SK-N-SH treated with all-trans-retinoic acid at 6 μM for 48 hours (cell line): Measurements from ENCODE around the gene FUOM.
A peak's percentile ranks its signal among the peaks of the same experiment; 100 is the strongest.

Experiments used
- ATAC-seq: fragments of 200-7000 bp; cut with Tn5 transposase; 3 replicates; pipeline ENCODE4 v1.9.1; 2020; ENCODE audit warnings: mild to moderate bottlenecking, moderate library complexity
- BACH2 ChIP-seq: fragments of 250-450 bp; sonication (Bioruptor Pico); IDR thresholded peaks from 2 replicates; pipeline ENCODE4 v1.9.0; 2021; ENCODE audit warnings: mild to moderate bottlenecking, borderline replicate concordance
- CREB5 ChIP-seq: fragments of 250-450 bp; sonication (Bioruptor Pico); IDR thresholded peaks from 2 replicates; pipeline ENCODE4 v1.5.1; 2020; ENCODE audit warnings: low read depth, mild to moderate bottlenecking, moderate library complexity
- CSDC2 ChIP-seq: fragments of 250-450 bp; sonication (Bioruptor Pico); IDR thresholded peaks from 2 replicates; pipeline ENCODE4 v1.5.0; 2020; ENCODE audit warnings: mild to moderate bottlenecking, moderate library complexity
- CSRNP3 ChIP-seq: fragments of 250-450 bp; sonication (Bioruptor Pico); IDR thresholded peaks from 2 replicates; pipeline ENCODE4 v1.5.1; 2021; ENCODE audit warnings: mild to moderate bottlenecking, moderate library complexity
- ESRRG ChIP-seq: fragments of 250-450 bp; sonication (Bioruptor Pico); IDR thresholded peaks from 2 replicates; pipeline ENCODE4 v1.6.1; 2021; ENCODE audit warnings: mild to moderate bottlenecking
- GLIS3 ChIP-seq: fragments of 250-450 bp; sonication (Bioruptor Pico); IDR thresholded peaks from 2 replicates; pipeline ENCODE4 v1.5.0; 2020; ENCODE audit warnings: mild to moderate bottlenecking, moderate library complexity
- ISL1 ChIP-seq: fragments of 250-450 bp; sonication (Bioruptor Pico); IDR thresholded peaks from 2 replicates; pipeline ENCODE4 v2.1.2; 2022; ENCODE audit warnings: mild to moderate bottlenecking, moderate library complexity
- OSR1 ChIP-seq: fragments of 250-450 bp; sonication (Bioruptor Pico); IDR thresholded peaks from 2 replicates; pipeline ENCODE4 v1.8.0; 2022; ENCODE audit warnings: moderate library complexity, mild to moderate bottlenecking, inconsistent platforms
- PATZ1 ChIP-seq: fragments of 250-450 bp; sonication (Bioruptor Pico); IDR thresholded peaks from 2 replicates; pipeline ENCODE4 v1.8.0; 2020; ENCODE audit warnings: mild to moderate bottlenecking, moderate library complexity, borderline replicate concordance
- PPARA ChIP-seq: fragments of 250-450 bp; sonication (Bioruptor Pico); IDR thresholded peaks from 2 replicates; pipeline ENCODE4 v1.5.0; 2020; ENCODE audit warnings: mild to moderate bottlenecking, borderline replicate concordance
- SNAI2 ChIP-seq: fragments of 250-450 bp; sonication (Bioruptor Pico); IDR thresholded peaks from 2 replicates; pipeline ENCODE4 v1.5.0; 2020; ENCODE audit warnings: mild to moderate bottlenecking, moderate library complexity
- TOX ChIP-seq: fragments of 250-450 bp; sonication (Bioruptor Pico); IDR thresholded peaks from 2 replicates; pipeline ENCODE4 v1.8.0; 2021; ENCODE audit warnings: mild to moderate bottlenecking, moderate library complexity, borderline replicate concordance
- ZC3H10 ChIP-seq: fragments of 250-450 bp; sonication (Bioruptor Pico); IDR thresholded peaks from 2 replicates; pipeline ENCODE4 v1.5.1; 2021; ENCODE audit warnings: mild to moderate bottlenecking, moderate library complexity
- ZFP3 ChIP-seq: fragments of 250-450 bp; sonication (Bioruptor Pico); IDR thresholded peaks from 2 replicates; pipeline ENCODE4 v1.5.0; 2020; ENCODE audit warnings: mild to moderate bottlenecking, moderate library complexity
- ZFP30 ChIP-seq: fragments of 450-650 bp; formaldehyde crosslinking; IDR thresholded peaks from 2 replicates; pipeline ENCODE4 v1.5.0; 2022; ENCODE audit warnings: mild to moderate bottlenecking, moderate library complexity
- ZNF565 ChIP-seq: fragments of 450-650 bp; formaldehyde crosslinking; conservative IDR thresholded peaks from 2 replicates; pipeline ENCODE4 v1.5.0; 2020; ENCODE audit warnings: low read depth, mild to moderate bottlenecking, moderate library complexity
- ZNF70 ChIP-seq: fragments of 450-650 bp; formaldehyde crosslinking; IDR thresholded peaks from 2 replicates; pipeline ENCODE4 v1.5.0; 2020; ENCODE audit warnings: mild to moderate bottlenecking, moderate library complexity
- ZNF8 ChIP-seq: fragments of 450-650 bp; formaldehyde crosslinking; IDR thresholded peaks from 2 replicates; pipeline ENCODE4 v1.5.0; 2020; ENCODE audit warnings: mild to moderate bottlenecking, moderate library complexity
- TF ChIP-seq, protein P1 (sequence below): fragments of 250-450 bp; sonication (Bioruptor Pico); IDR thresholded peaks from 2 replicates; pipeline ENCODE4 v1.8.0; 2021; ENCODE audit warnings: low read depth, mild to moderate bottlenecking, moderate library complexity, borderline replicate concordance
- TF ChIP-seq, protein P2 (sequence below): fragments of 250-450 bp; sonication (Bioruptor Pico); IDR thresholded peaks from 2 replicates; pipeline ENCODE4 v1.5.0; 2020; ENCODE audit warnings: mild to moderate bottlenecking, moderate library complexity

FUOM gene

DNA sequence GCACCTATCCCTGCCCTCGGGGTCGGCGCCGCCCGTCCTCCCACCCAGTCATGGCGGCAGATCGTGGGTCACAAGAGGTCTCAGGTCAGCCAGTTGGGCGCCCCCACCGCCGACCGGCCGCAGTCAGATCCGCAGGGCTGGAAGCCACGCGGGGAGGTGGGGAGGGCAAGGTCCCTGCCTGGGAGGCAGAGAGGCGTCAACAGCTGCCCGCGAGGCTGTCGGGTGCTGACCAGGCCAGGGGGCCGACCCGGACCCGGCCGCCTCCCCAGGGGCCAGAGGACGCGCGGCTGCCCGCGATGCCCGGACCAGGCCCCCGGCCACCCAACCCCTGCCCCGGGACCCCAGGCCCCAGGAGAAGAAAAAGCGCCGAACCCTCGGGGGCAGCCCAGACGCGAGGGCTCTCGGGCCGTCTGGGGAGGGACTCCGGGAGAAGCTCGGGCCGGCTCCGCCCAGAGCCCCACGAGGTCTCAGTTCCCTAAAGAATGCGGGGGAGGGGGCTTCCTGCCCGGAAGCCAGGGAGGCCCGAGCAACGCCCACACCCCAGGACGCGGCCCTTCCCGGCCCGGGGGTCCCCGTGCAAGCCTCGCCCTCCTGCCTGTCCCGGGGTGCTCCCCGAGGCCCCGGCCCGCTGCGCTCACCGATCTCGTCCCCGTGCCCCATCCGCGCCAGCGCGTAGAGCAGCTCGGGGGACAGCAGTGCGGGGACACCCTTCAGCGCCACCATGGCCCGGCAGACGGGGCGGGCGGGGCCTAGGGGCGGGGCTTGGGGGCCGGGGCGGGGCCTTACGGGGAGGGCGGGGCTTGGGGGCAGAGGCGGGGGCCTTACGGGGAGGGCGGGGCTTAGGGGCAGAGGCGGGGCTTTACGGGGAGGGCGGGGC, at the start of gene FUOM:
Gene FUOM, minus strand, starts transcription at position 735 of the 877 bp plus-strand sequence. Its CDS starts 12 bp downstream, at position 723.
- peak; percentile 74 for ATAC-seq
- no peak for TF ChIP-seq ESRRG
- TF ChIP-seq GLIS3 (CRISPR knock-in tag) = no peak
- TF ChIP-seq ZNF8 (CRISPR knock-in tag) = no peak
- no peak for TF ChIP-seq ZFP30 (CRISPR knock-in tag)
- no peak for TF ChIP-seq SNAI2 (CRISPR knock-in tag)
- TF ChIP-seq OSR1 (CRISPR knock-in tag) = no peak
- TF ChIP-seq CSDC2 (CRISPR knock-in tag) = no peak
- TF ChIP-seq ZFP3 = no peak

- no peak for TF ChIP-seq GLIS3 (CRISPR knock-in tag)
- no peak for TF ChIP-seq OSR1 (CRISPR knock-in tag)
- TF ChIP-seq TOX (CRISPR knock-in tag) = no peak
- no peak for TF ChIP-seq ZNF565 (CRISPR knock-in tag)
- no peak for TF ChIP-seq SNAI2 (CRISPR knock-in tag)
- TF ChIP-seq CSRNP3 (CRISPR knock-in tag) = no peak
- no peak for TF ChIP-seq PPARA (CRISPR knock-in tag)
- TF ChIP-seq ZNF70 (CRISPR knock-in tag) = no peak
- peak; percentile 60 for ATAC-seq
Measured at GRCh38 chr10:133405844-133406527, 48.2 kb upstream of the FUOM start.

DNA sequence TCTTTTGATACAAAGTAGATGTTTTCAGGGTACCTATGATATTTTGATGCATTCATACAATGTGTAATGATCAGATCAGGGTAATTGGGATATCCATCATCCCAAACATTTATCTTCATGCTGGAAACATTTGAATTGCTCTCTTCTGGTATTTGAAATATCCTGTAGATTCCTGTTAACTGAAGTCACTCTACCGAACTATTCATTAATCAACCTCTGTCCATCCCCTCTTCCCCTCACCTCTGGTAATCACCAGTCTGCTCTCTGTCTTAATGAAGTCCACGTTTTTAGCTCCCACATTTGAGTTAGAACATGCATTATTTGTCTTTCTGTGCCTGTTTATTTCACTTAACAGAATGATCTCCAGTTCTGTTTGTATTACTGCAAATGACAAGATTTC, 47.5 kb upstream of the FUOM start:
- peak; percentile 33; the same call in 1 of the 2 replicates for TF ChIP-seq ISL1
- TF ChIP-seq ZNF565 (CRISPR knock-in tag) = no peak
- no peak for TF ChIP-seq BACH2 (CRISPR knock-in tag)
- no peak for TF ChIP-seq ZC3H10 (CRISPR knock-in tag)
- TF ChIP-seq CSRNP3 (CRISPR knock-in tag) = no peak
- ATAC-seq = peak; percentile 72

DNA sequence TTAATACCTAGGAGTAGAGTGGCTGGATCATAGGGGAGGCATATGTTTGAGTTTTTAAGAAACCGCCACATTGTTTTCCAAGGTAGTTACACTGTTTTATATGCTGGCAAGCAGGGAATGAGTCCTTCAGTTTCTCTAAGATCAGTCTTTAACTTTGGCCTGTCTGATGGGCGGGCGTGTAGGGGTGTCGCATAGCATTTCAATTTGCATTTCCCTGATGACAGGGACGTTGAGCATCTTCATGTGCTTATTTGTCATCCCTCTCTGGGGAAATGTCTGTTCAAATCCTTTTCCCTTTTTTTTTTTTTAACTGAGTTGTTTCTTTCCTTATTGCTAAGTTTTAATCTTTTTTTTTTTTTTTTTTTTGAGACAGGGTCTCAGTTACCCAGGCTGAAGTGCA, 46.0 kb upstream of the FUOM start:
- no peak for ATAC-seq
- TF ChIP-seq, protein P1, sequence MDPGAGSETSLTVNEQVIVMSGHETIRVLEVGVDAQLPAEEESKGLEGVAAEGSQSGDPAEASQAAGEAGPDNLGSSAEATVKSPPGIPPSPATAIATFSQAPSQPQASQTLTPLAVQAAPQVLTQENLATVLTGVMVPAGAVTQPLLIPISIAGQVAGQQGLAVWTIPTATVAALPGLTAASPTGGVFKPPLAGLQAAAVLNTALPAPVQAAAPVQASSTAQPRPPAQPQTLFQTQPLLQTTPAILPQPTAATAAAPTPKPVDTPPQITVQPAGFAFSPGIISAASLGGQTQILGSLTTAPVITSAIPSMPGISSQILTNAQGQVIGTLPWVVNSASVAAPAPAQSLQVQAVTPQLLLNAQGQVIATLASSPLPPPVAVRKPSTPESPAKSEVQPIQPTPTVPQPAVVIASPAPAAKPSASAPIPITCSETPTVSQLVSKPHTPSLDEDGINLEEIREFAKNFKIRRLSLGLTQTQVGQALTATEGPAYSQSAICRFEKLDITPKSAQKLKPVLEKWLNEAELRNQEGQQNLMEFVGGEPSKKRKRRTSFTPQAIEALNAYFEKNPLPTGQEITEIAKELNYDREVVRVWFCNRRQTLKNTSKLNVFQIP (CRISPR knock-in tag) = no peak
- TF ChIP-seq ZFP30 (CRISPR knock-in tag) = no peak
- no peak for TF ChIP-seq ISL1
- TF ChIP-seq CSRNP3 (CRISPR knock-in tag) = no peak
- no peak for TF ChIP-seq CREB5 (CRISPR knock-in tag)
- TF ChIP-seq ZNF565 (CRISPR knock-in tag) = no peak
- no peak for TF ChIP-seq ZNF8 (CRISPR knock-in tag)
- TF ChIP-seq ZC3H10 (CRISPR knock-in tag) = no peak
- TF ChIP-seq, protein P2, sequence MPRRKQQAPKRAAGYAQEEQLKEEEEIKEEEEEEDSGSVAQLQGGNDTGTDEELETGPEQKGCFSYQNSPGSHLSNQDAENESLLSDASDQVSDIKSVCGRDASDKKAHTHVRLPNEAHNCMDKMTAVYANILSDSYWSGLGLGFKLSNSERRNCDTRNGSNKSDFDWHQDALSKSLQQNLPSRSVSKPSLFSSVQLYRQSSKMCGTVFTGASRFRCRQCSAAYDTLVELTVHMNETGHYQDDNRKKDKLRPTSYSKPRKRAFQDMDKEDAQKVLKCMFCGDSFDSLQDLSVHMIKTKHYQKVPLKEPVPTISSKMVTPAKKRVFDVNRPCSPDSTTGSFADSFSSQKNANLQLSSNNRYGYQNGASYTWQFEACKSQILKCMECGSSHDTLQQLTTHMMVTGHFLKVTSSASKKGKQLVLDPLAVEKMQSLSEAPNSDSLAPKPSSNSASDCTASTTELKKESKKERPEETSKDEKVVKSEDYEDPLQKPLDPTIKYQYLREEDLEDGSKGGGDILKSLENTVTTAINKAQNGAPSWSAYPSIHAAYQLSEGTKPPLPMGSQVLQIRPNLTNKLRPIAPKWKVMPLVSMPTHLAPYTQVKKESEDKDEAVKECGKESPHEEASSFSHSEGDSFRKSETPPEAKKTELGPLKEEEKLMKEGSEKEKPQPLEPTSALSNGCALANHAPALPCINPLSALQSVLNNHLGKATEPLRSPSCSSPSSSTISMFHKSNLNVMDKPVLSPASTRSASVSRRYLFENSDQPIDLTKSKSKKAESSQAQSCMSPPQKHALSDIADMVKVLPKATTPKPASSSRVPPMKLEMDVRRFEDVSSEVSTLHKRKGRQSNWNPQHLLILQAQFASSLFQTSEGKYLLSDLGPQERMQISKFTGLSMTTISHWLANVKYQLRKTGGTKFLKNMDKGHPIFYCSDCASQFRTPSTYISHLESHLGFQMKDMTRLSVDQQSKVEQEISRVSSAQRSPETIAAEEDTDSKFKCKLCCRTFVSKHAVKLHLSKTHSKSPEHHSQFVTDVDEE = no peak
- no peak for TF ChIP-seq PATZ1 (CRISPR knock-in tag)
- TF ChIP-seq PPARA (CRISPR knock-in tag) = no peak
- TF ChIP-seq ZNF70 (CRISPR knock-in tag) = no peak
- TF ChIP-seq, all 23 proteins: peak for 0
